GM10266 (cell line): ENCODE results near the gene ACTL8.

ENCODE experiments used
- DNase-seq: peaks from one replicate; pipeline ENCODE4 v3.0.0; 2012; ENCODE audit errors: extremely low spot score
- TF ChIP-seq, protein P1 (sequence below): IDR thresholded peaks from 2 replicates; pipeline ENCODE4 v1.5.1; 2012; ENCODE audit warnings: mild to moderate bottlenecking, low read depth; ENCODE audit not compliant: control insufficient read depth, insufficient read depth; ENCODE audit errors: missing control alignments

ACTL8 gene

GRCh38 chr1:17870679-17871078 is 115.5 kb downstream of the ACTL8 start:
- TF ChIP-seq, protein P1, sequence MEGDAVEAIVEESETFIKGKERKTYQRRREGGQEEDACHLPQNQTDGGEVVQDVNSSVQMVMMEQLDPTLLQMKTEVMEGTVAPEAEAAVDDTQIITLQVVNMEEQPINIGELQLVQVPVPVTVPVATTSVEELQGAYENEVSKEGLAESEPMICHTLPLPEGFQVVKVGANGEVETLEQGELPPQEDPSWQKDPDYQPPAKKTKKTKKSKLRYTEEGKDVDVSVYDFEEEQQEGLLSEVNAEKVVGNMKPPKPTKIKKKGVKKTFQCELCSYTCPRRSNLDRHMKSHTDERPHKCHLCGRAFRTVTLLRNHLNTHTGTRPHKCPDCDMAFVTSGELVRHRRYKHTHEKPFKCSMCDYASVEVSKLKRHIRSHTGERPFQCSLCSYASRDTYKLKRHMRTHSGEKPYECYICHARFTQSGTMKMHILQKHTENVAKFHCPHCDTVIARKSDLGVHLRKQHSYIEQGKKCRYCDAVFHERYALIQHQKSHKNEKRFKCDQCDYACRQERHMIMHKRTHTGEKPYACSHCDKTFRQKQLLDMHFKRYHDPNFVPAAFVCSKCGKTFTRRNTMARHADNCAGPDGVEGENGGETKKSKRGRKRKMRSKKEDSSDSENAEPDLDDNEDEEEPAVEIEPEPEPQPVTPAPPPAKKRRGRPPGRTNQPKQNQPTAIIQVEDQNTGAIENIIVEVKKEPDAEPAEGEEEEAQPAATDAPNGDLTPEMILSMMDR, result no peak

DNA sequence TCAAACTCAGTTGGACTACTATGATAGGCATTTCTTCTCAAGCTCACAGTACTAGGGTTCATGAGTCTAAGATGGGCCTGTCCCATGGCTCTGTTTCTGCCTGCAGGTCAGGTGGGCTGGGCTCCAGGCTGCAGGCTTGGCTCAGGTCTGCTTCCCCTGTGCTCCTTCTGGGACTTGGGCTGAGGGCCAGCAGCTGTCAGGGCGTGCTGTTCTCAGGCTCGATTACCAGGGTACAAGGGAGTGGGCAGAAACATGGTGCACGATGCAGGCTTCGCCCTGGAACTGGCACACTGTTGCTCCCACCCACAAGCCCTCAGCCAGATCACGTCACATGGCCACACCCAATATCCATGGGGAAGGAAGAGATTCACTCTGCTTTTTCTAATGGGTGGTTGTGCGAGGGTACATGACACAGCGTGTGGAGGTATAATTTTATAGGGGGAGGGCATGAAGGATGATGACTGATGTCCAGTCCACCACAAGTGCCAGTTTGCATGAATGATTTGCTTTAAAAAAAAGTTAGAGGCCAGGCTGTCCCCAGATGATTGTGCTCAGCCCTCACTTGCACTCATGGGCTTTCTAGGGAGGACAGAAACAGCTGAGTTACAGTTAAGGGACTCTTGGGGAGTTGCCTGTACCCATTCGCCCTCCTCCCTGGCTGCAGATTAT is 118.0 kb downstream of the ACTL8 start:
- no peak for DNase-seq
- TF ChIP-seq, protein P1, result no peak

More at GRCh38 chr1:17870679-17871078, 115.5 kb downstream of the ACTL8 start:
- DNase-seq, result no peak

- TF ChIP-seq, protein P1, result no peak
- DNase-seq, result no peak
Observed at GRCh38 chr1:17874231-17874630, 119.1 kb downstream of the ACTL8 start.

GRCh38 chr1:17874710-17875109 is 119.6 kb downstream of the ACTL8 start:
- DNase-seq, result no peak
- TF ChIP-seq, protein P1, result no peak

DNA sequence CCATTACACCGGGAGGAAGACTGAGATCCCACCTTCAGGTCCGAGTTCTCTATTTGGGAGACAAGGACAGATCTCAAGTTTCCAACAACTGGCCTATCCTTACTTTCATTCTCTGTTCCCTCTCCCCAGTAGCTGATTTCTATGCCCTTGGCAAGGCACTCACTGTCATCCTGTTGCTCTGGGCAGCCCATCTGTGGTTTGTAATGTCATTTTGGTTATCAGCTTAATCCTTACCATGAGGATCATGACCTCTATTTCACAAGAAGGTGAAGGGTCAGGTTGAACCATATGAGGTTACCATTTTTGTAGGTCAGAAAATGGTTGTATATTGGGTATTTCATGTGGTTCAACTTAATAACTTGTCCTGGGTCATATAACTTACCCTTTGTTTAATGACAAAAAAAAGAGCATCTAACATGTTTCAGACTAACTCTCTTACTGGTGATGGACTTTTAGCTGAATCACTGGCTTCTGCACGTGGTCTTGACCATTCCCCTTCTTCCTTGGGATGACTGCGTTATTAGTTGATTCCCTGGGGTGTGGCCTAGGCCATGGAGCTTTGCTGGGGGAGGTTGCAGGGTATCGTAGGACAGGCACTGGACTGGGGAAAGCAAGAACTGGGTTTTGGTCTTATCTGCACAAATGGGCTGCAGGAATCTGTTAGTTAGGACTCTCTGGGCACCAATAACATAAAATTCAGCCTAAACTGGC is 120.2 kb downstream of the ACTL8 start:
- TF ChIP-seq, protein P1, result no peak
- DNase-seq, result no peak

DNA sequence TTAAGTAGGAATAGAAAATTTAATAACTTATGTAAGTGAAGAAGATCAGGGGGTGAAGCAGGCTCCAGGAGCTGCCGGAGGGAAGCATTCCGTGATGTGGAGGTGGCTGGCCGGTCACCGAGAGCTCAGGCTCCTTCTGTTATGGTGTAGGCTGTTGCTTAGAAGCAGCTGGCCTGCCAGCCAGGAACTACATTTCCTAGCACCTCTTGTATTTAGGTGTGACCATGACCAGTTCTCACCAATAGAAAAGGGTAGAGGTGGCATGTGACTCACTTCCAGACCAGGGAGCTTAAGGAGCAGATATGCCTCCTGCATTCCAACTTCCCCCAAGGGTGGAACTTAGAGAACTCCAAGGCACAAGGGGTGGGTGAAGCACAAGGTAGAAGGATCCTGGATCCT is 120.7 kb downstream of the ACTL8 start:
- no peak for DNase-seq
- TF ChIP-seq, protein P1, result no peak
